OCI-LY1 (cell line): Measurements from ENCODE around the gene MAST4.

ENCODE experiments used
- H2AFZ ChIP-seq: fragments of 200-600 bp; sonication (generic), shearing (Covaris generic); 2 replicates; pipeline ENCODE4 v1.6.0; 2014; ENCODE audit warnings: antibody characterized with exemption, mild to moderate bottlenecking, low read length
- H3F3A ChIP-seq: fragments of 200-600 bp; sonication (generic), shearing (Covaris generic); 2 replicates; pipeline ENCODE4 v1.6.0; 2014; ENCODE audit warnings: mild to moderate bottlenecking, antibody characterized with exemption, low read length, moderate library complexity; ENCODE audit not compliant: insufficient read depth
- H3K27ac ChIP-seq: fragments of 200-600 bp; sonication (generic); 2 replicates; pipeline ENCODE4 v1.5.1; 2014; ENCODE audit warnings: low read length, mixed run types, mild to moderate bottlenecking, low read depth; ENCODE audit not compliant: poor library complexity, severe bottlenecking
- H3K27me3 ChIP-seq: fragments of 200-600 bp; sonication (generic); 2 replicates; pipeline ENCODE4 v1.6.0; 2014; ENCODE audit warnings: antibody characterized with exemption, mild to moderate bottlenecking, low read length, moderate library complexity; ENCODE audit not compliant: insufficient read depth
- H3K36me3 ChIP-seq: fragments of 200-600 bp; sonication (generic); 2 replicates; pipeline ENCODE4 v1.6.1; 2014; ENCODE audit warnings: mild to moderate bottlenecking, antibody characterized with exemption, low read length, moderate library complexity, mixed read lengths; ENCODE audit not compliant: insufficient read depth
- H3K4me1 ChIP-seq: fragments of 200-600 bp; sonication (generic); 2 replicates; pipeline ENCODE4 v1.5.1; 2014; ENCODE audit warnings: mild to moderate bottlenecking, low read length, moderate library complexity; ENCODE audit not compliant: insufficient read depth, severe bottlenecking
- H3K4me2 ChIP-seq: fragments of 200-600 bp; sonication (generic), shearing (Covaris generic); 2 replicates; pipeline ENCODE4 v1.6.1; 2014; ENCODE audit warnings: low read length
- H3K4me3 ChIP-seq: fragments of 200-600 bp; sonication (generic); 2 replicates; pipeline ENCODE4 v1.5.1; 2014; ENCODE audit warnings: low read length, low read depth, mild to moderate bottlenecking, mixed read lengths; ENCODE audit not compliant: poor library complexity, severe bottlenecking
- H3K79me2 ChIP-seq: fragments of 200-600 bp; shearing (Covaris generic); 2 replicates; pipeline ENCODE4 v1.6.1; 2016; ENCODE audit warnings: mixed run types, low read length, mixed read lengths; ENCODE audit not compliant: insufficient read depth
- H3K9ac ChIP-seq: fragments of 200-600 bp; sonication (generic), shearing (Covaris generic); 2 replicates; pipeline ENCODE4 v1.6.1; 2014; ENCODE audit warnings: mild to moderate bottlenecking, low read length, mixed read lengths
- H3K9me2 ChIP-seq: fragments of 200-600 bp; sonication (generic), shearing (Covaris generic); 2 replicates; pipeline ENCODE4 v1.6.1; 2014; ENCODE audit warnings: low read depth, mild to moderate bottlenecking, low read length, mixed read lengths
- H3K9me3 ChIP-seq: fragments of 200-600 bp; shearing (Covaris generic); 2 replicates; pipeline ENCODE4 v1.6.1; 2014; ENCODE audit warnings: low read length, mixed read lengths
- H4K20me1 ChIP-seq: fragments of 200-600 bp; sonication (generic), shearing (Covaris generic); 2 replicates; pipeline ENCODE4 v1.6.0; 2016; ENCODE audit warnings: mild to moderate bottlenecking, low read length; ENCODE audit not compliant: insufficient read depth
- CTCF ChIP-seq: fragments of 200-600 bp; sonication (generic), shearing (Covaris generic); IDR thresholded peaks from 2 replicates; pipeline ENCODE4 v1.5.1; 2017; ENCODE audit warnings: mild to moderate bottlenecking, antibody characterized with exemption, low read length, moderate library complexity, mixed read lengths
- EZH2 ChIP-seq: fragments of 200-600 bp; sonication (generic), shearing (Covaris generic); IDR thresholded peaks from 2 replicates; pipeline ENCODE4 v1.8.0; 2017; ENCODE audit warnings: borderline replicate concordance, mixed run types, mild to moderate bottlenecking, antibody characterized with exemption, low read length, moderate library complexity, mixed read lengths

MAST4 gene

GRCh38 chr5:67045816-67046740 is 449.9 kb downstream of the MAST4 start:
- no peak overlapping the region for H3K27ac ChIP-seq
- H3K9me3 ChIP-seq = no peaks in the 10 kb centered on the region
- no peak overlapping the region for H3K4me3 ChIP-seq
- no peaks in the 10 kb centered on the region for H3K4me1 ChIP-seq
- TF ChIP-seq EZH2 (no peak), CTCF (no peak)
- no peaks in the 10 kb centered on the region for H3F3A ChIP-seq
- H3K79me2 ChIP-seq = no peaks in the 10 kb centered on the region
- no peak overlapping the region for H2AFZ ChIP-seq
- H3K9me2 ChIP-seq = no peaks in the 10 kb centered on the region
- H3K9ac ChIP-seq = no peak overlapping the region
- H3K27me3 ChIP-seq = no peaks in the 10 kb centered on the region; the same call in 1 of the 2 replicates
- no peaks in the 10 kb centered on the region for H3K36me3 ChIP-seq
- no peaks in the 10 kb centered on the region for H4K20me1 ChIP-seq
- H3K4me2 ChIP-seq = no peak overlapping the region

- H4K20me1 ChIP-seq = no peaks in the 10 kb centered on the region
These were observed 451.0 kb downstream of the MAST4 start for GRCh38 chr5:67047160-67047559.

DNA sequence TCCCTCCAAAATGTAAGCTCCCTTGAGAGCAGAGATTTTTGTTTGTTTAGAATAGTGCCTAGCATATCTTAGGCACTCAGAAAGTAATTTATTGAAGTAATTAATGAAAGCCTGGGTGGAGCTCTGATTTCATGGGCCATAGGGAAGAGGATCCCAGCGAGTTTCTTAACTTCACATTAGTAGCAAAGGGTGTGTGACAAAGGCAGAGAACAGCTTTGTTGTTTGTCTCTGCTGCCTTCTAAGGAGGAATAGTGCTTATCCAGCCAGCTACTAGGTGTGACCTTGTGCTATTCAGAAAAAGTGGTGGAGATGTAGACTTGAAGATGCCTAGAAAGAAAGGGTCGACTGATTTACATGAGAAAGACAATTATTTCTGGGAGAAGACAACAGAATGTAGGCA is 451.4 kb downstream of the MAST4 start:
- H3K9ac ChIP-seq = no peak overlapping the region
- TF ChIP-seq EZH2 = no peak
- no peak for TF ChIP-seq CTCF
- no peaks in the 10 kb centered on the region for H3K4me1 ChIP-seq
- no peaks in the 10 kb centered on the region for H3K79me2 ChIP-seq
- H3K4me2 ChIP-seq = no peak overlapping the region
- H3K9me3 ChIP-seq = no peaks in the 10 kb centered on the region
- H4K20me1 ChIP-seq = no peaks in the 10 kb centered on the region
- no peaks in the 10 kb centered on the region for H3K9me2 ChIP-seq
- H3K27me3 ChIP-seq = no peaks in the 10 kb centered on the region; the same call in 1 of the 2 replicates
- H3K27ac ChIP-seq = no peak overlapping the region
- no peak overlapping the region for H3K4me3 ChIP-seq
- no peak overlapping the region for H2AFZ ChIP-seq
- H3K36me3 ChIP-seq = no peaks in the 10 kb centered on the region
- no peaks in the 10 kb centered on the region for H3F3A ChIP-seq

More at GRCh38 chr5:67047160-67047559, 451.0 kb downstream of the MAST4 start:
- no peak overlapping the region for H3K4me2 ChIP-seq
- H3K9me3 ChIP-seq = no peaks in the 10 kb centered on the region
- H2AFZ ChIP-seq = no peak overlapping the region
- no peaks in the 10 kb centered on the region for H3K4me1 ChIP-seq
- no peak overlapping the region for H3K9ac ChIP-seq
- H3K9me2 ChIP-seq = no peaks in the 10 kb centered on the region
- H3K27me3 ChIP-seq = no peaks in the 10 kb centered on the region; the same call in 1 of the 2 replicates
- no peak overlapping the region for H3K4me3 ChIP-seq
- no peak overlapping the region for H3K27ac ChIP-seq
- no peaks in the 10 kb centered on the region for H3K79me2 ChIP-seq
- H3F3A ChIP-seq = no peaks in the 10 kb centered on the region
- TF ChIP-seq CTCF = no peak
- no peak for TF ChIP-seq EZH2
- no peaks in the 10 kb centered on the region for H3K36me3 ChIP-seq
